Left renal pelvis (tissue), 4 donors: Measurements from ENCODE around the gene SURF2. TPM values are rescaled to one million over a fixed set of nuclear protein-coding genes. Genes with fewer than 3 reads are reported as not detected.

ENCODE experiments used
- DNase-seq, 4 donors: peaks; one replicate each; pipeline ENCODE4 v3.0.0-alpha.2; 2013; ENCODE audit warnings: low read depth in 4 of 4, low spot score in 3 of 4
- polyA plus RNA-seq, 4 donors: library from polyadenylated mRNA; unstranded; fragments of 120-200 nt; gene quantifications; one replicate each; pipeline ENCODE4 v1.2.1, GENCODE V29; 2013; ENCODE audit not compliant: insufficient read length in 4 of 4

The SURF2 gene
- polyA plus RNA-seq, 4 donors: 12.4 to 25.6 (median 20.9) TPM

DNA sequence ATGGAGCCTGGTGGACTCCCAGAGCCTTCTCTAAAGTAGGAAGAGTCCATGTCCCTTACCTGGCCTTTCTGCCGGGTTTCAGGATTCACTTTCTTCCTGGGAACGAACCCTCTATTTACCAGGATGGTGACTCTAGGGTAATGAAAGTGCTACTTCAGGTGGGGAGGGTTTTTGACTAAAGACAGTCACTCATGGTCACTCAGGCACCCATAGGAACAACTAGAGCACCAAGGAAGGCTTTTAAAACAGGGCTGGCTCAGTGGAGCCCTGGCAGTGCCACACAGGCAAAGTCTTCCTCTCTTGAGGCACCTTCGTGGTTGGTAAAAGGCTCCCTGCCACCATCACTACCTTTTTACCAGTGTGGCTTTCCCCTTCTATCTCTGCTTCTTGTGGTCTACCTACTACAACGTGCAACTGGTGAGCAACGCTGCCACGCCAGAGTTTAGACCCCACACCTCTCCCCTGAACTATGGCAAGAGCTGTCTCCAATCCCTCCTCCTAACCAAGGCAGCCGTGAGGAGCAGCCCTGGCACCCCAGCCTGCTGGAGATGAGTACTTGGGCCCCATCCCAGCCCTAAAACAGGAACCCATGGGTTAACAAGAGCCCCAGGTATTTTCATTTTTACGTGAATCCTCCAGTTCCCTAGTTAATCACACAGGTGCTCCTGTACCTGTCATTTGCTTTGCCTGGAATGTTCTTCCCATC lies 3.6 kb upstream of the SURF2 start:
- DNase-seq: no peak

DNA sequence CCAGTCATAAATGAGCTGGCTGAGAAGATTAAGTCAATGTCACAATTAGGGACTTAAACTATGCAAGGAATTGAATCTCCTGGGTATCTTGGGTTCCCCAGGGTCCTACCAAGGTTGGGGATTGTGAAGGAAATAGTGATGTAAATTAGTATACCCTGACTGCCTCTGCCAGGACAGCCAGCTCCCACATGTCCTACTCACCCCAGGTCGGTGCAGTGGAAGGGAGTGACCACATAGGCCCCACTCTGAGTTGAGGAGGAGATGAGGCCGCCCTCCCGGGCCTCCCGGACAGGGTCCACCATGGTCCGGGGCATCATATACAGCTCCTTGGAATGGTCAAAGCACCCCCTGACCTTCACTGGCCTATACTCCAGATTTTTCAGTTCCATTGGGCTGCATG lies 2.8 kb upstream of the SURF2 start:
- no peak for DNase-seq

DNA sequence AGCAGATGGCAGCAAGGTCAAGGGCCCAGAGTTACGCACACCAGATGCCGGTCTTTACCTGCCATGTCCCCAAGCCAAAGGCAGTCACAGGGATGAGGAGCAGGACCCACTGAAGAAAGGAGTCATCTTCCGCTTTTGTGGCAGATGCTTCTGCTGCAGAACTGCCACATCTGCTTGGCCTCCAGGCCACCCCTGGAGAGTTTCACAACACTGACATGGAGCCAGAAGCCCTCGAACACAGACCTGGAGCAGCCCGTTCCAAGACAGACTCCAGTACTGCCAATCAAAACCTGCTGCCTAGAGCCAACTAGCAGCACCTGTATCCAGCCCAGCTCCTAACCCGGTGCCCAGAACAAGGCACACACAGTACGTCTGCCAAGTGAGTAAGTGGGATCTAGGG lies 1.6 kb upstream of the SURF2 start:
- no peak for DNase-seq

DNA sequence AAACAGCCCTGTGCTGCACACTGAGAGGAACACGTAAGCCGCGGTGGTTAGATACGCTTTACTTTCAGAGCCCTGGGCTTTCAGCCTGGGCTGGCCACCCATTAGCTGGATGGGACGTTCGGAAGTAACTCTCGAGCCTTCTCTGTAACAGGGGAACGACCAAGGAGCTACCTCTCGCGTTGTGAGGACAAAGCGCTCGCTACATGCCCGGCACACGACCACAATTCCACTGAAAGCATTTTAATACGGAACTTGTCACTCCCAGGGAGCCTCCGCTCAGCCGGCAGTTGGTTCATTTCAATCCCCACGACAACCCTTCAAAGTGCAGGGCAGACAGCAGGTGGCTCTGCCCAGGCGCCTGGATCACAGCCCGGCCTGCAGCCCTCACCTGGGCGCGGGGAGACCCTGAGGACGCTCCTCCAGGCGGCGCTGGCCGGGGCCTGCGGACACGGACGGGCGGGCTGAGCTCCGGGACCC lies 431 bp upstream of the SURF2 start:
- no peak for DNase-seq

GRCh38 chr9:133357656-133358055 lies 1.3 kb downstream of the SURF2 start:
- DNase-seq: no peak

DNA sequence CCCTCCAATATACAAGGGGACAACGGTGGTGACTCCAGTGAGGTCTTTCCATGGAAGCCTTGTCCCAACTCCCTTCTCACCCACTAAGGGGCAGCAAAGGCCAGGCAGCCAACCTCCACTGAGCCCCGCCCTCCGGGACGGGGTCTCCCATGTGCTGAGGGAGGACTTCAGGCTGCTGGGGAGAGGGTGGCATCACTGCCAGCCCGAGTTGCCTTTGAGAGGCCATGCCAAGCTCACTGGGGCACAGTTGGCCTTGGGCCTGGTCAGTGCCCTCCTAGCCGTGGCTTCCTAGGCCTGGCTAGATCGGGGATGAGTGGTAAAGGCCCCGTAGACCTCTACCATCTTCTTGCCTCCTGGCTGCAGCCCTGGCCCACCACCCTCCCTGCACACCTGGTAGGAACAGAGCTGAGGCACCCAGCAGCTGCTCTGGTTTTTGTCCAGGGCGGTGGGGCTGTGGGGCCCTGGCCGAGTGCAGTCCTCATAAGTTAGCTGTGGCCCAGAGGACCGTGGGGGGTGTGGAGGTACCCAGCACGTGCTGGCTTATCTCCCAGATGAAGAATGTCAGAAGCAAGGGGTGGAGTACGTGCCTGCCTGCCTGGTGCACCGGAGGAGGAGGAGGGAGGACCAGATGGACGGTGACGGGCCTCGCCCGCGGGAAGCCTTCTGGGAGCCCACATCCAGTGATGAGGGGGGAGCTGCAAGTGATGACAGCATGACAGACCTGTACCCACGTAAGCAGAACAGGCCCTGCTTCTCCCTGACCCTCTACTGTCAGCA lies 3.2 kb downstream of the SURF2 start:
- DNase-seq: no peak

DNA sequence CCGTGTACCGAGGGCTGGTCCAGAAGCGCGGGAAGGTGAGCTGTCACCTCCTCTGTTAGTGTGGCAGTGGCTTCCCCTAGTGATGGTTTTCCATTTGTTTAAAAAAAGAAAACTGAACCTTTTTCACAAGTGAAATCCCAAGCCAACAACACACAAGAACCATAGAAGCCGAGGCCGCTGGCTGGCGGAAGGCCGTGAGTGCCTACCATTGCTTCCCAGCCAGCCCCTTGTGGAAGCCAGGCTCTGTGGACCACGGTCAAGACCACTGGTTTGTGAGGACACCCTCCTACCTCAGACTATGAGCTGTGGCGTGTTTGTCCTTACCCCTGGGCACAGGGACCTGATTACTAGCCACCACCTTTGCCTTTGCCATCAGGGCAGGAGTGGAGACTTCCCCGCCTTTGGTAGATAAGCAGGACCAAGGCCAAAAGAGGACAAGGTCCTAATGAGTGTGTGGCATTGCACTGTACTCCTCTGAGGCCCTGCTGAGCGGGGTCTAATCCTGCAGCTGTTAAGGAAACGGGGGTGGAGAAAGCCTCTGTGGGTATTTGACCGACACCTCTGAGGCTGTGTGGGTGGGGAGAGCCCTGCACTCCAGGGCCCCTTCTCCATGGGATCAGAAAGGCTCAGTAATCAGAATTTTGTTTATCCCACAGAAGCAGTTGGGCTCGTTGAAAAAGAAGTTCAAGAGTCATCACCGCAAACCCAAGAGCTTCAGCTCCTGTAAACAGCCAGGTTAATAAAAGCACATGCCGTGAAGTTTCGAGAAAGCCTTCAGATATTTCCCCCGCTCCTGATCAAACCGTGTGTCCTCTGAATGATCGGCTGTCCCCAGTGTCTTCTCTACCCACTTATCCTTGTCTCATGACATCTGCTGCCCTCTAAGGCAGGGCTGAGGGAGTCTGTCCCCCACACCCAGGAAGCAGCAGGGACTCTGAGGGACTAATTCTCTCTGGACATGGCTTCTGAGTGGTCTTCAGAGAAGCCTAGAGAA lies 4.3 kb downstream of the SURF2 start:
- DNase-seq: no peak

- no peak for DNase-seq
Observed at GRCh38 chr9:133361507-133362092, 5.2 kb downstream of the SURF2 start.

- no peak for DNase-seq
Observed at GRCh38 chr9:133362359-133363044, 6.2 kb downstream of the SURF2 start.

DNA sequence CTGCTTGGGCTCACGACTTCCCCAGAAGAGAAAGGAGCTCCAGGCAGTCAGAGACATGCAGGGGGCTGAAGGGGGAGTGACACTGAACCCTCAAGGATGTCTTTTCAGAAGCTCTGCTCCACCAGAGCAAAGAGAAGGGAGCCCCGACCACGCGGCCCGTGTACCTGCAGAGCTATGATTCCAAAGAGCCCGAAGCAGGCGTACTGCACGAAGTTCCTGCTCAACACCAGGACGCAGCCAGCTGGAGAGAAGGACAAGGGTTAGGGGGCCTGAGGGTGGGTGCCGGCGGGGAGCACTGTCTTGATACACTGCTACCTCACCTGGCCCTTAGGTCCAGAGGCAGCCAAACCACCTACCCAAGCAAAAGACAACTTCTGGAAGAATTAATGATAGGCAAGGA lies 10.1 kb downstream of the SURF2 start:
- DNase-seq: no peak

DNA sequence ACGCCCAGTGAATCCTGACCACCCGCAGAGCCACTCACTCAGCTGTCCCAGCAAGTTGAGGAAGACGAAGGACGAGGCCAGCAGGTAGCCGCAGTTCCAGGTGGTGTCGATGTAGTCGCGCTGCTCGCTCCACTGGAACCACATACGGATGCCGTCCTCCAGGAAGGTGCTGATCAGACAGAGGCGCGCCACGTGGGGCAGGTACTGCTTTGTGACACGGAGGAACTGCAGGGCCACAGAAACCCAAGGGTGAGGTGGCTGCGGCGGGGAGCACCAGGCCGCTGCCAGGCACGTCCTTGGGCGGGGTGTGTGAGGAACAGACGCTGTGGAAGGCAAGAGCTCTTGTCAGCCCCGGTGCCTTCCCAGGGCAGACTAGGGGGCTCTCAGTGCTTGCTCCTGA lies 10.9 kb downstream of the SURF2 start:
- DNase-seq: no peak

DNA sequence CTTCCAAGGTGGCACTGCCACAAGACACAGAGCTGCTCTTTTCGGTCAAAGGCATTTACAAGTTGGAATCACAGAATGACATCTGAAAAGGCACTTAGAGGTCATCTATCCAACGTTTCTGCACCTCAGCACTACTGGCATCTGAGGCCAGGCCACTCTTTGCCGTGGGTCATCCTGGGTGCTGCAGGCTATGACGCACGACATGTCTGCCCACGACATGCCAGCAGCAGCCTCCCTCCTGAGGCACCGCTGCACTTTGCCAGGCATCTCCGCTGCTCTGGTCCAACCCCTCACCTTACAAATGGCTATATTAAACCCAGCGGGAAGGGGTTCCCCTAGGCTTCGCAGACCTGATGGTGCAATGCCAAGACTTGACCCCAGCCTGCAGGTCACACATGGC lies 11.4 kb downstream of the SURF2 start:
- no peak for DNase-seq

DNA sequence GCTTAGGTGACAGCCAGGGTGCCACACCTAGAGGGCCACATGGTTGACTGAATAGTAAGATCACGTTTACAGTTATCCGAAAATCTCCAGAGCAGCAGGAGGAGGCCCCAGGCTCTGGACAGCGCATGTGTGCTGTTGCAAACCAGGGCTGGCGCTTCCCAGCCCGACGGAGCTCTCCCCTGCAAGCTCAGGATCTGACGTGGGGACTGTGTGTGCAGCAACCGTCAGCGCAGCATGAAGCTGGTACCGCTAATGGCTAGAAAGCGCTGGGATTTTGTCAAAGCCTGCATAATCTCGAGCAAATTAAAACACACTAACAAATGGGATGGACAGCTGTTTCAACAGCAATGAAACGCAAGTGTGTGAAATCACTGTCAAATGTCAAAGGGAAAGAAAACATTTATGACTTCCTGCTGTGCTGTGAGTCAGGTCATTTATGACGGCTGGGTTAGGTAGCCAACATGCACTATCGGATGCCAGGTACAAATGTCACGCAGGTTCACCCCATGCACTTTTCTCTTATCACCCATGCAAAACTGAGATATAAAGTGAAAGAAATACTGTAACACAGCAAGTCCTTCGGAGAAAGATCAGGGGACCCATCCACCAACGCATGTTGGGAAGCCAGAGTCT lies 12.0 kb downstream of the SURF2 start:
- DNase-seq: no peak

DNA sequence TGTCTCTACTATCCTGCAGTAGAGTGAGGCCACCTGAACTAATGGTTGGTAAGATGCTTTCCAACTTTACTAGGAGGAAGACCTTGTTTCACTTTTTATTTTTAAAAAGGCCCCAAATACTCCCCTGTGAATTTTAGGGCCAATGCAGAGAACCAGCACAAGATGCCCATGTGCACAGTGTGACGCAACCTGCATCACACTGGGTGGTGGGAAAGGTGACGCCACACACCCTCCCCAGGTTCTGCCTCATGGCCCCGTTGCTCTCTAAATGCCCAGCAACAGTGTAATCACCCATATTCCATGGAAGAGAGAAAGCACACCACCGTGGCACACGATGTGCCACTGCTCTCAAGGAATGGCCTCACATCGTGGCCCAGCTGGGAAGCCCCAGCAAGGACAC lies 13.1 kb downstream of the SURF2 start:
- DNase-seq: no peak

DNA sequence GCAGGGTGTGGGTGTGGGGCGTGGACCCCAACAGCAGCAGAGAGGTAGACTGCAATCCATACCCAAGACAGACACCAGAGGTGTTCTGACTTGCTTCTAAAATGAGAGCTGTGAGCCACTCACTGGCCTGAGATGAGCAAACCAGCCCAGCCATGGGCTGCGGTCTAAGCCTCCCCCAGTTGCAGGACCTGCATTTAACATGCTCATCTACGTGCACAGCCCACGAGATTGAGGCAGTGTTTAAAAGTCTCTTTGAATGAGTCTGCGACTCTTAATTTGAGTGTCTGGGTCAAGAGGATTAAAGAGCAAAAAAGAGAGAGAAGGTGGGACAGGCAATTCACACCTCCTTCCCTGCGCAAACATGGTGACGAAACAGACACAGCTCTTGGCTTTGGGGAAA lies 13.6 kb downstream of the SURF2 start:
- no peak for DNase-seq

DNA sequence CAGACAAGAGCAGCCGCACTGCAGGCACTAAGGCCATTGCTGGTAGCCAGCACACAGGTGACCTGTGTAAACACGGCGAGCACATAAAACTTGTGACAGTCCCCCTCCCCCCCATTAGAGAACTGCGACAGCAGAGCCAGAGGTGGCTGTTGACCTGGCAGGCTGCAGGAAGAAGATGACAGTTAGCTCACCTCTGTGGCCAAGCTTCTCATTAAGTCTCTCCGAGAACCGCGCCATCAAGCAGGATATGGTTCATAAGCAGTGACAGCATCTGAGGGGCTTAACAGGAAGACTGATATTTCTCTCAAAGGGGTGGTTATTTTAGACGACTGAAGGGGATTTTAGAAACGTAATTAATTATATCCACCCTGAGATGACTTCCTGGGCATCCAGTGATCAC lies 14.3 kb downstream of the SURF2 start:
- no peak for DNase-seq

DNA sequence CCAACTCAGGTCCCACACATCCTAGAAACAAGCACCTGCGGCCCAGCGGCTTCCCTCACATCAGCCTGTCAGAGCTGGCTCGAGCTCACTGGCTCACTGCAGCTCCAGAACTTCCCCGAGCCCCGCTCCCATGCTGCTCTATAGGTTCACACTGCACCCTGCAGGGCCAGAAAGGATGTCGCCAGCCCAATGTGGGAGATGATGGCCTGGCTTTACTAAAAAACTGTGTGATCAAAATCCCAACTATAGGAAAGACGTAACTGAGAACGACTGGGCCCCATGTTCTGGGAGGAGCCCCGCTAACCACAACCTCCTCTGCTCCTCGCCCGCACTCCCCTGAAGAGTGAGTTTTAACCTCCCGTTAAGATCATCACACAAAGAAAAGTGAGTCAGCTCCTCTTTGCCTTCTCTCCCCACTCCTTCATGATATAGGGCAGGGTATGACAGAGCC lies 14.9 kb downstream of the SURF2 start:
- DNase-seq: no peak

GRCh38 chr9:133372144-133372543 lies 15.8 kb downstream of the SURF2 start:
- no peak for DNase-seq

DNA sequence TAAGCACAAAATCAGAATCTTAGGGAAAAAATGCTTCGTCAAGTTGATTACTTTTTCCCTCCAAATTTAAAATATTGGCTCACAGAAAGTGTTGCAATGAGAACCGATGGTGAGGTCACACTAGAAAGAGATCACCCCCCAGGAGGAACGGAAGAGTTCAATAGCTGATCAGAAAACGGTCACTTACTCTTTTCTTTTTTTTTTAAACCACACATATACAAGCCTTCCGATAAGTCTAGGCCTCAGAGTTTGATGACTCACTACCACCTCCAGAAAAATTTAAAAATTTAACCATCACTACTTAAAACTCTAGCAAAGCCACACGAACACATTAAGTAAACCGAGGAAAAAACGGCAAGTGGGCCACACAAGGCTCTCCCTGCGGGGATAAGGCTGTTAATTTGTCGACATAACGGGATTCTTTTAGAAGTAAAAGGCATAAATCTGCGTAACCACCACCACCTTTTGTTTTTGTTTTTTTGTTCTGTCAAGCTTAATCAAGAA lies 18.3 kb downstream of the SURF2 start:
- DNase-seq: no peak
